ENCODE measurements around the gene RASGRP1.

Gene RASGRP1

DNA sequence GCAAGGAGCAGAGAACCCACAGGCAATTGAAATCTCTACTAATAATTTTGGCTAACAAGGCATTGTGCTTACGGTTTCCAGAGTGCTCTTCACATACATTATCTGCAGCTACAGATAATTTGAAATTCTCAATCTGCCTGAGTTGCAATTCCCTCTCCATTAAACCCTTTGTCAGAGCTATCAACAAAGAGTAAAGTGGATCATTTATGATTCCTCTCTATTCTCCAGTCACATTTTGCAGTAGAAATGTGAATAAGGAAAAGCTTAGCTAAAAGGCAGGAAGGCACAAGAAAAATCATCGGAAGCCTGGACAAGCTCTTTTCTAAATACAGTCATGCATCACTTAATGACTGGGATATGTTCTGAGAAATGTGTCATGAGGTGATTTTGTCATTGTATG, 61.1 kb downstream of the RASGRP1 start:
- DNase-seq = peak; percentile 3

DNA sequence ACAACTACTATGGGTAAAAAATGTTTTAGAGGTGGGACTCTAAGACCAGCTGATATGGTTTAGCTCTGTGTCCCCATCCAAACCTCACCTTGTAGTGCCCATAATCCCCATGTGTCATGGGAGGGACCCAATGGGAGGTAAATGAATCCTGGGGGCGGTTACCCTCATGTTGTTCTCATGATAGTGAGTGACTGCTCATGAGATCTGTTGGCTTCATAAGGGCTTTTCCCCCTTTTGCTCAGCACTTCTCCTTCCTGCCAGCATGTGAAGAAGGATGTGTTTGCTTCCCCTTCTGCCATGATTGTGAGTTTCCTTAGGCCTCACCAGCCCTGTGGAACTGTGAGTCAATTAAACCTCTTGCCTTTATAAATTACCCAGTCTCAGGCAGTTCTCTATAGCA, 65.0 kb downstream of the RASGRP1 start:
- no peak for DNase-seq

DNA sequence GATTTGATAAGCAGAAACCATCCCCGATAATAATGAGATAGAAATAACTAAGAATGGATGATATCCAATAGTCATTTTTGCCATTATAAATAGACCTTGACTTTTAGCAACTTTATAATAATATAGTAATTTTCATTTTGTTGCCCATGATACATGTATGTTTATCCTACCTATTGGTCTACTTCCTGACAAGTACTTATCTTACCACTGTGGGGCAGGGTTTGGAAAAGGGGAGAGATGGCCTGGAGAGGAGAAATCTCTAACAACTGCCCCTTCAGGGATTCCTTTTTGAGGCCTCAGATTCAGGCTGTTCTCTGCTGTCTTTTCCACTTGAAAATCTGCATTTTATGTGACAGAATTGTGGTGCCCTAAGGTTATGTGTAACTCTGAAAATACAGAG, 68.5 kb downstream of the RASGRP1 start:
- no peak for DNase-seq

DNA sequence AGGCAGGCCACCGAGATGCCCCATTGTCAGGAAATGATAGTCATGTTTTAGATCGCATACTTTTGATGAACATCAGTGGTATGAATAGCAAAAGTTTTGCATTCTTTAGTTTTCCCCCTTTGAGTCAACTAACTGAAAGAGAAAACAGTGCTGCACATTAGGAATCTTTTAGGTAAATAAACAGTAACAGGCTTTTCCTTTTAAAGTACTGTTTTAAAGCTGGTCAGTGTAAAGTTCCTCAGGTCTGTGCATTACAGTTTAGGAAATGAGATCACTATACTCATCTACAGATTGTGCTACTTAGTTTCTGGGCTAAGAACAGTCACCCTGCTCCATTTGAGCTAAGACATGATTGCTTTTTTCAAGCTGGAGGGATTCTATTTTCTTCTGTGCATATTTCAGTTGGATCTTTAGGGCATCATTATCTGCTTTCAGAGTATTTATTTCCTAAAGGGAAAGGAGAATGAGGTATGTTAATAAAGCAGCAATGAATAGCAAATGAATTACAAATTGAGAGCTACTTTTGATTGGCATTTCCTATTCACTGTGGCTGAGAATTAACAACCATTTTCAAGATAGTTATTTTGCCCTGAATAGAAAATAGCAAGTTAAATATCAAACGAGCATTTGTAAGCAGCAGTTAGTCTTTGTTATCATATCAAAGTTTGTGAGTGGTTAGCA, 74.2 kb downstream of the RASGRP1 start:
- no peak for DNase-seq

DNA sequence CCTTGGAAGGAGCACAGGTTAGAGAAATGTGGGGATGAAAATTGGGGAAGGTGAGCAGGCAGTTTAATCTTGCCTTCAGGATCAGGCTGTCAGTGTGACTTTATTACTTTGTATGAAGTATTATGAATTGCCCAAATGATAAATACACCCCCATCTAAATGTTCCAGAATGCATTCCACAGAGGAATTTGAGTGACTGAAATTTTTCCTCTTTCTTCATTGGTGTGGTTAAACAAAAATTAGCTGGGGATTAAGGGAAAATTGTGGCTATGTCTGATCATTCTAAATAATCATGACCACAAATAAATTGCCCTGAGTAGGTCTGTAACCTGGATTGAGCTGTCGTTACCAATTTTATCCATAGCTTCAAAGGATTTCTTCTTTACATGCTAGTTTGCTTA, 77.2 kb downstream of the RASGRP1 start:
- DNase-seq = no peak

GRCh38 chr15:38486936-38487335, 77.7 kb downstream of the RASGRP1 start:
- DNase-seq = no peak

GRCh38 chr15:38482572-38482971, 82.0 kb downstream of the RASGRP1 start:
- no peak for DNase-seq

DNA sequence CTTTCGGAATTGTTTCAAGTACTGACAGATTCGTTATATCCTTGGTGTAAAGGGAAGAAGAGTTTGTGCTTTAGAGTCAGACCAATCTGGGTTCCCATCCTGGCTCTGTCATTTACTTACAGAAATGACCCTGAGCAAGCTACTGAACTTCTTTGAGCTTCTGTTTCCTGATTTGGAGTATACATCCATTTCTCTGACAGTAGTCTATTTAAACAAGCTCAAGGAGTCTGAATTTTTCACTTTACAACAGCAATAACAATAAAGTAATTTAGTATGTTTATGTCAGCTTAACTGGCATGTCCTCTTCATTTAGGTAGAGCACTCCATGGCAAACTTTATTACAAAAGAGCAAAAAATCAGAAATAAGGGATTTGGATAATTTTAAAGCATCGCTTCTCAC, 82.9 kb downstream of the RASGRP1 start:
- DNase-seq = no peak

DNA sequence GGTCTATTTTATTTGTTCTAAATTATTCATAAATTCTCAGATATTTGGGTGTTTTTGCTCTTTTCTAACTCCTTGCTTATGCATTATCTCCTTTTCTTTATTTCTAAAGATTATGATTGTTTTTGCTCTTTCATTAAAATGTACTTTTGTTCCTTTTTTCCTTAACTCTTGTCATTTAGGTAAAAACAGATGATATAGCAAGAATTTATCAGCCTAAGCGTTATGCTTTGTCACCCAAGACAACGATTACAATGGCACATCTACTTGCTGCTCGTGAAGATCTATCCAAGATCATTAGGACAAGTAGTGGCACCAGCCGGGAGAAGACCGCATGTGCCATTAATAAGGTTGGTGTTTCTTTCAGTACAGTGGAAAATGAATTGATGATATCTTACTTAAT, 83.5 kb downstream of the RASGRP1 start:
- no peak for DNase-seq

- no peak for DNase-seq
Observed at GRCh38 chr15:38479756-38480155, 84.9 kb downstream of the RASGRP1 start.

DNA sequence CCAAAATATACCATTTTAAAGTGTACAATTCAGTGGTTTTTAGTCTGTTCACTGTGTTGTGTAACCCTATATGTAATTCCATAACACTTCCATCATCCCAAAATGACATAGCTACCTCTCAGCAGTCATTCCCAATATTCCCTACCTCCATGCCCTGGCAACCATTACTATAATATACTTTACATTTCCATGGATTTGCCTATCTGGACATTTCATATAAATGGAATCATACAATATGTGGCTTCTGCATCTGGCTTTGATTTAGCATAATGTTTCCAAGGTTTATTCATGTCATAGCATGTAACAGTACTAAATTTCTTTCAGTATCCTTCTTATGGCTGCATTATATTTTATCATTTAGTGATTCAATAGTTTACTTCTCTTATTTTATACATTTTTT, 85.3 kb downstream of the RASGRP1 start:
- no peak for DNase-seq

- no peak for DNase-seq
Observed at GRCh38 chr15:38477637-38478036, 87.0 kb downstream of the RASGRP1 start.

DNA sequence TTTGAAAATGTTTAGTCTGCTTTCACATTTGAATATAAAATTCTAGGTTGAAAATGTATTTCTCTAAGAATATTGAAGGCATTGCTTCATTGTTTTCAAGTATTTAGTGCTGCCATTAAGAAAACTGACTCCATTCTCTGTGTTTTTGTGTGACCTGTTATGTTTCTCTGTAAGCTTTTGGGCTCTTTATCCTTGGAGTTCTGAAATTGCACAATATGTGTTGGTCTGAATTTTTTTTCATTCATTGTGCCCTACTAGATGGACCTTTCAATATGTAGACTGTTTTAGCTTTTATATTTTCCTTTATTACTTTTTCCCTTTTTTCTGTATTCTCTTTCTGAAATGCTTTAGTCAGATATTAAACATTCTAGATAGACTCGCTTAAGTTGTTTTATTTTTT, 88.5 kb downstream of the RASGRP1 start:
- DNase-seq = no peak

GRCh38 chr15:38475361-38475760, 89.3 kb downstream of the RASGRP1 start:
- DNase-seq = no peak

DNA sequence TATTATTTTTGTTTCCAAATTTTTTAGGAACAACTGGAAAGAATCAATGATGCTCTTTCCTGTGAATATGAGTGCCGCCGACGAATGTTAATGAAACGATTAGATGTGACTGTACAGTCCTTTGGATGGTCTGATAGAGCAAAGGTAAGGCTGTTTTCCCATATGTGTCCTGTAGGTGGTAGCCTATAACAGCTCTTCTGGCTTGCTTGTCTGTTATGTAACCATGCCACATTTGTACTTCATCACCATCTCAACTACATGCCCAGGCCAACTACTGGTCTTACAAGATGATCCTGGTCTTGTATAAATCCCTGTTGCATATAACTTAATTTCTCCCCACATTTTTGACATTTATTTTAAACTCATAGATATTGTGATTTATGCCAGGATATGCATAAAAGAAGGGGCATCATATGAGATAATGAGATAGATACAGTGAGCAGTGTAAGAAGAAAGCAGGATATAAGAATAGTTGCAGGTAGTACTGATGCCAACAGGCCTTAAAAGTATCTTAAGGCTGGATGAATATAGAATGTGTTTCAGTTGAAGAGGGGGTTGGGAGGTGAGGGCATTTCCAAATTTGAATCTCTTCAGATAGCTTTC, 90.4 kb downstream of the RASGRP1 start:
- peak; percentile 9 for DNase-seq

DNA sequence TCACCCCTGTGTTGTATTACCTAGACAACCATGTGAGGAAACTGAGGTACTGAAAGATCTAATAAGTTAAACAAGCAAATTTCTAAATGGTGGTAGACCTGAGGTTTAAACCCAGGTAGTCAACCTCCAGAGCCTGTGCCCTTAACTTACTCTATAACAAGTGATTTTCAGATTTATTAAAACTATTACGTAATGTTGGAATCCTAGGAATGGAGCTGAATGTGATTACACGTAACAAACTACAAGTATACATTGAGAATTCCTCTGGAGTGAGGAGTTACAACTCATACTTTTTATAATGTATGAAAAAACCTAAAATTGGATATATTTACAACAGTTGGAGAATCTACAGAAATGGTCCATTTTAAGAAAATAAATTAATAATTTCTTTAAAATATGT, 92.6 kb downstream of the RASGRP1 start:
- no peak for DNase-seq

GRCh38 chr15:38470816-38471215, 93.8 kb downstream of the RASGRP1 start:
- no peak for DNase-seq

DNA sequence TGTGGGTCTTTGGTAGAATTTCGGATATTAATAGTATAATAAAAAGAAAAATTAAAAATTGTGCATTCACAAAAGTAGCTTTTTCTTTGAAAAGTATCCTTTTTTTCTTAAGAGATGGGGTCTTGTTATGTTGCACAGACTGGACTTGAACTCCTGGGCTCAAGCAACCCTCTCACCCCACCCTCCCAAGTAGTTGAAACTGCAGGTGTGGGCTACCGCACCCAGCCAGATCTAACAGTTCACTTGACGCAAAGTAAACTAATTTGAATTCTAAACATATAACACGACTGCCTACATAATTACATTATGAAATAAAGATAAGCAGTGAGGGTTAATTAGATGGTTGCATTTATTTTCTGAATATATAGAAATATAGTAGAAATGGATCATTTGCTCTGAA, 99.9 kb downstream of the RASGRP1 start:
- no peak for DNase-seq

- no peak for DNase-seq
Observed at GRCh38 chr15:38463893-38464292, 100.7 kb downstream of the RASGRP1 start.

GRCh38 chr15:38461066-38461833, 103.4 kb downstream of the RASGRP1 start:
- DNase-seq = no peak

DNA sequence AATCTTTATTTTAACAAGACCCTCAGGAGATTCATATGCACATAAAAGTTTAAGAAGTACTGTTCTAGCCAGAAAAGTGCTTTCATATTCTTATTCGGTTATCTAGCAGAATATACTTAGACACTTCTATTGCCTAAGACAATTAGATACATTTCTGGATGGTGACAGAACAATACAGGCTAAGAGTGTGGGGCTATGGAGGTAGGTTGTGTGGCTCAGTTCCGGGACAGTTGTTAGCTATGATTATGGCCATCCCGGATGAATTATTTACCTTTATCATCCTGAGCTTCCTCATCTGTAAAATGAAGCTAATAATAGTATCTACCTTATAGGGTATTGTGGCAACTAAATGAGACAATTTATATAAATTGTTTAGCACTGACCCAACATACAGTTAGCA, 104.1 kb downstream of the RASGRP1 start:
- DNase-seq = no peak

- no peak for DNase-seq
Observed at GRCh38 chr15:38459480-38459879, 105.1 kb downstream of the RASGRP1 start.

- DNase-seq = no peak
Observed at GRCh38 chr15:38458646-38459045, 106.0 kb downstream of the RASGRP1 start.

- no peak for DNase-seq
Observed at GRCh38 chr15:38455092-38455491, 109.5 kb downstream of the RASGRP1 start.

Data from NCI-H345 (cell line).